Measurements from ENCODE around the gene FAM174B.

DNA sequence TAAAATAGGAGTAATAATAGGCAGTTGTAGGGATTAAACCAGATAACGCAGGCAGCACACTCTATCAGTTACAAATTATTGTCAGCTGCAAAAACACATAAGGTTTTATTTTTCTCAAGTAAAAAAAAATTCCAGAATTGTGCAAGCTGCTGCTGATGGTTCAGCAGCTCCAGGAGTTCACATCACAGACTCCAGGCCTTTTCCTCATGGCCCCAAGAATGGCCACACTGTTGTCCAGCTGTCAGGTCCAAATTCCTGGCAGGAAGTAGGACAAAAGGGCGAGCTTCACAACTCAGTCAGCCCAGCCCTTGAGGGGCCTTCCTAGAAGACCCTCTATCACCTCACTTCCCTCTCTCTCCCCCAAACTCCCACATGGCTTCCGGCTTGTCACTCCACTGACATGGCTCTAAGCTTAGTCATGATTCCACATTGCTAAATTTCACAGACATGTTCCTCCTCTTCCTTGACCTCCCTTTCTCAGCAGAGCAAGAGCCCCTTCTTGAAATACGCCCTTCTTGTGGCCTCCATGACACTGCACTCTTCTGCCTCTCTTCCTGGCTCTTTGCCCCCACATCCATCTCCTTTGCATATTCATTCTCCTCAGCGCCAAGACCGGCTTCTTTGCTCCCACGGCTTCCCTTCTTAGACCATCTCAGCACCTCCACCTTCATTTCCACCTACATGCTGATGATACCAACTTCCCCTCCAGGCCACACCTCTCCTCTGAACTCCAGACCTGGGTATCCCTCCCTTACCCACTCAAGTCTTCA is 27.4 kb upstream of the FAM174B start:
- TF ChIP-seq, protein P1, sequence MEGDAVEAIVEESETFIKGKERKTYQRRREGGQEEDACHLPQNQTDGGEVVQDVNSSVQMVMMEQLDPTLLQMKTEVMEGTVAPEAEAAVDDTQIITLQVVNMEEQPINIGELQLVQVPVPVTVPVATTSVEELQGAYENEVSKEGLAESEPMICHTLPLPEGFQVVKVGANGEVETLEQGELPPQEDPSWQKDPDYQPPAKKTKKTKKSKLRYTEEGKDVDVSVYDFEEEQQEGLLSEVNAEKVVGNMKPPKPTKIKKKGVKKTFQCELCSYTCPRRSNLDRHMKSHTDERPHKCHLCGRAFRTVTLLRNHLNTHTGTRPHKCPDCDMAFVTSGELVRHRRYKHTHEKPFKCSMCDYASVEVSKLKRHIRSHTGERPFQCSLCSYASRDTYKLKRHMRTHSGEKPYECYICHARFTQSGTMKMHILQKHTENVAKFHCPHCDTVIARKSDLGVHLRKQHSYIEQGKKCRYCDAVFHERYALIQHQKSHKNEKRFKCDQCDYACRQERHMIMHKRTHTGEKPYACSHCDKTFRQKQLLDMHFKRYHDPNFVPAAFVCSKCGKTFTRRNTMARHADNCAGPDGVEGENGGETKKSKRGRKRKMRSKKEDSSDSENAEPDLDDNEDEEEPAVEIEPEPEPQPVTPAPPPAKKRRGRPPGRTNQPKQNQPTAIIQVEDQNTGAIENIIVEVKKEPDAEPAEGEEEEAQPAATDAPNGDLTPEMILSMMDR (IDR thresholded peaks at IDR 0.05), result no peak
- TF ChIP-seq POLR2AphosphoS5 (IDR thresholded peaks at IDR 0.05), result no peak

Data from stomach (tissue), 4 donors.